Keratinocyte (primary cell): ENCODE data around the gene GNS. TPM values are rescaled to one million over a fixed set of nuclear protein-coding genes. Genes with fewer than 3 reads are reported as not detected.

Source experiments
- DNase-seq: peaks from one replicate; pipeline ENCODE4 v3.0.0-alpha.2; 2011; ENCODE audit warnings: low read depth, missing footprints, low spot score
- FAIRE-seq: peaks from 2 replicates; lab custom pipeline; 2011; peaks lifted over from hg19 to GRCh38; lab: Jason Lieb, UNC
- H2AFZ ChIP-seq: 2 replicates; pipeline ENCODE4 v1.6.0; 2012; ENCODE audit warnings: low read length, control low read depth, inconsistent platforms; ENCODE audit not compliant: control insufficient read depth
- H3K27ac ChIP-seq: 2 replicates; pipeline ENCODE4 v1.5.1; 2011; ENCODE audit warnings: low read length; ENCODE audit not compliant: control insufficient read depth, insufficient read depth
- H3K27me3 ChIP-seq: 3 replicates; pipeline ENCODE4 v1.6.0; 2011; ENCODE audit warnings: low read length; ENCODE audit not compliant: control insufficient read depth, insufficient read depth; ENCODE audit errors: extremely low read depth
- H3K36me3 ChIP-seq, 2 experiments: 2 replicates in 1 of 2; 3 replicates in 1 of 2; pipeline ENCODE4 v1.5.1; 2011; ENCODE audit warnings: low read length in 2 of 2, mild to moderate bottlenecking in 1 of 2; ENCODE audit not compliant: control insufficient read depth in 2 of 2, insufficient read depth in 2 of 2; ENCODE audit errors: extremely low read depth in 1 of 2
- H3K4me1 ChIP-seq: 3 replicates; pipeline ENCODE4 v1.5.1; 2011; ENCODE audit warnings: low read length; ENCODE audit not compliant: control insufficient read depth, insufficient read depth; ENCODE audit errors: extremely low read depth
- H3K4me2 ChIP-seq: 3 replicates; pipeline ENCODE4 v1.6.0; 2011; ENCODE audit warnings: low read depth, low read length; ENCODE audit not compliant: control insufficient read depth, insufficient read depth; ENCODE audit errors: extremely low read depth
- H3K4me3 ChIP-seq, 3 experiments: fragments of 200-600 bp in 1 of 3; sonication (generic) in 1 of 3; 2 replicates in 2 of 3; 3 replicates in 1 of 3; pipeline ENCODE4 v1.5.1; 2011 to 2016; ENCODE audit warnings: low read length in 3 of 3, mild to moderate bottlenecking in 3 of 3, control low read depth in 2 of 3, inconsistent platforms in 1 of 3, low read depth in 1 of 3, mixed read lengths in 1 of 3, mixed run types in 1 of 3, moderate library complexity in 1 of 3; ENCODE audit not compliant: control insufficient read depth in 2 of 3, insufficient read depth in 2 of 3; ENCODE audit errors: extremely low read depth in 1 of 3
- H3K79me2 ChIP-seq: 2 replicates; pipeline ENCODE4 v1.6.0; 2012; ENCODE audit warnings: low read length; ENCODE audit not compliant: control insufficient read depth, insufficient read depth
- H3K9ac ChIP-seq: 3 replicates; pipeline ENCODE4 v1.6.0; 2011; ENCODE audit warnings: low read length; ENCODE audit not compliant: control insufficient read depth, insufficient read depth; ENCODE audit errors: extremely low read depth
- H3K9me1 ChIP-seq: 3 replicates; pipeline ENCODE4 v1.6.0; 2011; ENCODE audit warnings: low read length; ENCODE audit not compliant: control insufficient read depth, insufficient read depth; ENCODE audit errors: extremely low read depth
- H3K9me3 ChIP-seq: 2 replicates; pipeline ENCODE4 v1.5.1; 2012; ENCODE audit warnings: low read depth, low read length; ENCODE audit not compliant: control insufficient read depth
- H4K20me1 ChIP-seq: 3 replicates; pipeline ENCODE4 v1.6.0; 2011; ENCODE audit warnings: low read length; ENCODE audit not compliant: control insufficient read depth, insufficient read depth; ENCODE audit errors: extremely low read depth
- CTCF ChIP-seq, 3 experiments: IDR thresholded peaks in 1 of 3; conservative IDR thresholded peaks in 1 of 3; optimal IDR thresholded peaks in 1 of 3; 2 replicates in 2 of 3; 3 replicates in 1 of 3; pipeline versions ENCODE3 to v1.5.1; 2011; ENCODE audit warnings: low read length in 3 of 3, mild to moderate bottlenecking in 3 of 3, moderate library complexity in 2 of 3, control low read depth in 1 of 3, inconsistent platforms in 1 of 3; ENCODE audit not compliant: insufficient read depth in 2 of 3; ENCODE audit errors: extremely low read depth in 1 of 3
- EZH2 ChIP-seq: IDR thresholded peaks from one replicate; pipeline ENCODE4 v1.6.1; 2012; ENCODE audit warnings: inconsistent platforms, mild to moderate bottlenecking, low read length, moderate library complexity
- dilution Hi-C: fragments of 300-500 bp; cut with MboI; formaldehyde crosslinking; loops from one replicate; pipeline ENCODE4 v1.7.0; 2020; ENCODE audit warnings: low sequenced_read_pairs; ENCODE audit not compliant: extremely low pct_ligation_motif_present
- polyA plus RNA-seq, 5 experiments: library from polyadenylated mRNA; depleted of rRNA in 3 of 5; stranded (reverse) in 3 of 5; stranded (forward) in 1 of 5; unstranded in 1 of 5; fragments of >200 nt; gene quantifications; 1 replicate in 1 of 5; 2 replicates in 3 of 5; 3 replicates in 1 of 5; pipeline versions ENCODE4 v1.2.1 to v1.2.3, GENCODE V29; 2011 to 2012; ENCODE audit warnings: missing spikeins in 2 of 5, low read depth in 1 of 5, low replicate concordance in 1 of 5

Gene GNS
- polyA plus RNA-seq, 1 donor (not counting 4 experiments of a cell fraction or from before 2014, with no cell fraction given): 57.8 TPM

DNA sequence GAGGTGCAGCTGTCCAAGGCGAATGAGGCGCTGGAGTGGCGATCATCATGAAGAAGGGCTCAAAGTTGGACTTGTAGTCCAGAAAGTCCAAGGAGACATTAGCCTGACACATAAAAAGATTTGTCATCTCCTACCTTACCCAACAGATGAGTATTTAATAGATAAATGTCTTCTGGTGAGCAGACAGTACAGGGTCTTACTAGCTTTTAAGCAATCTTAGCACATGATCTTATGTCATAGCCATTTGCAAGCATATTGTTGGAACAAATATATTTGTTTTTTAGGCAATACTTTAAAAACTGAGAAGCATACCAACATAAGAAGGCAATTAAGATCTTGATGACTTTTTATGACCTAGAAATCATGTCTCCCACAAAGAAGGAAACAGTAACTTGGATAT is 16.0 kb downstream of the GNS start:
- FAIRE-seq (no peak), DNase-seq (no peak)
- Histone ChIP-seq H3K27ac (no peak overlapping the region), H3K79me2 (no peaks in the 10 kb centered on the region), H3K9me1 (no peaks in the 10 kb centered on the region), H3K27me3 (no peaks in the 10 kb centered on the region), H3K9me3 (no peaks in the 10 kb centered on the region), H3K4me2 (no peak overlapping the region), H4K20me1 (no peaks in the 10 kb centered on the region), H2AFZ (no peak overlapping the region), H3K4me1 (peaks cover 36% of the 10 kb centered on the region), H3K9ac (no peak overlapping the region), H3K36me3 (peaks cover 8 to 38% of the 10 kb centered on the region in 2 experiments), H3K4me3 (no peak overlapping the region)
- TF ChIP-seq CTCF (optimal IDR thresholded peaks at IDR 0.05 in 1 of 3, IDR thresholded peaks at IDR 0.05 in 1 of 3, conservative IDR thresholded peaks at IDR 0.05 in 1 of 3; ENCODE audit: extremely low read depth in 1 of 3, insufficient read depth in 2 of 3, low read length in 3 of 3): no peak
- TF ChIP-seq EZH2: no peak
- dilution Hi-C loops: no loop called here

DNA sequence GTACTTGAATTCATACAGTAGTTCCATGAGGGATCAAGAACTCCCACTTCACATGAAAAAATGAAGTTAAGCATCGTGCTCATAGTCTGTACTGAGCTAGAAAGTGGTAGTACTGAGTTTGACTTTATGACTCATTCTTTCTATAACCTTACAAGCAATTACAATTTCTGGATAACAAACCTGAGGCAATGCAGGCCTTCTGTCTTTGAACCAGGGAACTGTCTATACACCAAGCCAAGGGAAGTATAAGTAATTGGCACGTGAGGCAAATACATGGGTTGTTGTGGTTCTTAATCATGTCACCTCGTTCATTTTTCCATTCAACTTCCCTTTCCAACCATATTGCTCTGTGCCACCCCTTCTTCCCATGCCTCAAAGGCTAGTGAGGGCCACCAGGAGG is 16.8 kb downstream of the GNS start:
- Histone ChIP-seq H3K4me1 (peaks cover 38% of the 10 kb centered on the region), H3K36me3 (peaks cover 8 to 31% of the 10 kb centered on the region in 2 experiments), H3K9ac (no peak overlapping the region), H3K79me2 (no peaks in the 10 kb centered on the region), H3K27ac (no peak overlapping the region), H2AFZ (no peak overlapping the region), H3K9me3 (no peaks in the 10 kb centered on the region), H3K4me2 (no peak overlapping the region), H3K27me3 (no peaks in the 10 kb centered on the region), H4K20me1 (no peaks in the 10 kb centered on the region), H3K9me1 (no peaks in the 10 kb centered on the region), H3K4me3 (no peak overlapping the region)
- TF ChIP-seq CTCF (optimal IDR thresholded peaks at IDR 0.05 in 1 of 3, IDR thresholded peaks at IDR 0.05 in 1 of 3, conservative IDR thresholded peaks at IDR 0.05 in 1 of 3; ENCODE audit: extremely low read depth in 1 of 3, insufficient read depth in 2 of 3, low read length in 3 of 3) (no peak), EZH2 (no peak)
- dilution Hi-C loops: no loop called here
- no peak for DNase-seq
- FAIRE-seq: no peak
